Eye (tissue), 1 donor: ENCODE results near the gene EEF1AKMT1.

Experiments used
- DNase-seq: peaks from one replicate; pipeline ENCODE4 v3.0.0-alpha.2; 2015

The EEF1AKMT1 gene

GRCh38 chr13:20773194-20774080 lies at the start of gene EEF1AKMT1:
Gene EEF1AKMT1 (minus strand): TSS chr13:20773961. CDS start chr13:20757598, 16,363 bp downstream.
- peak; percentile 97 for DNase-seq

GRCh38 chr13:20823071-20823470 lies 49.3 kb upstream of the EEF1AKMT1 start:
- no peak for DNase-seq

- DNase-seq = no peak
These were observed 48.6 kb upstream of the EEF1AKMT1 start for GRCh38 chr13:20822406-20822805.

- no peak for DNase-seq
These were observed 46.0 kb upstream of the EEF1AKMT1 start for GRCh38 chr13:20819715-20820114.

GRCh38 chr13:20815464-20815863 lies 41.7 kb upstream of the EEF1AKMT1 start:
- no peak for DNase-seq

GRCh38 chr13:20814224-20814910 lies 40.6 kb upstream of the EEF1AKMT1 start:
- DNase-seq = peak; percentile 79

GRCh38 chr13:20812890-20813289 lies 39.1 kb upstream of the EEF1AKMT1 start:
- no peak for DNase-seq

GRCh38 chr13:20810808-20811207 lies 37.0 kb upstream of the EEF1AKMT1 start:
- DNase-seq = no peak

GRCh38 chr13:20808874-20809273 lies 35.1 kb upstream of the EEF1AKMT1 start:
- no peak for DNase-seq

- no peak for DNase-seq
These were observed 29.6 kb upstream of the EEF1AKMT1 start for GRCh38 chr13:20803180-20803965.

- no peak for DNase-seq
These were observed 27.9 kb upstream of the EEF1AKMT1 start for GRCh38 chr13:20801707-20802106.

- DNase-seq = no peak
These were observed 26.1 kb upstream of the EEF1AKMT1 start for GRCh38 chr13:20799726-20800416.

- DNase-seq = no peak
These were observed 24.3 kb upstream of the EEF1AKMT1 start for GRCh38 chr13:20798027-20798426.

GRCh38 chr13:20796791-20797508 lies 23.2 kb upstream of the EEF1AKMT1 start:
- peak; percentile 14 for DNase-seq

- DNase-seq = no peak
These were observed 15.9 kb upstream of the EEF1AKMT1 start for GRCh38 chr13:20789665-20790064.

GRCh38 chr13:20788312-20788711 lies 14.6 kb upstream of the EEF1AKMT1 start:
- no peak for DNase-seq

- no peak for DNase-seq
These were observed 13.4 kb upstream of the EEF1AKMT1 start for GRCh38 chr13:20787180-20787579.

GRCh38 chr13:20782116-20782708 lies 8.5 kb upstream of the EEF1AKMT1 start:
- no peak for DNase-seq

- DNase-seq = no peak
These were observed 6.6 kb upstream of the EEF1AKMT1 start for GRCh38 chr13:20780317-20780716.

GRCh38 chr13:20779405-20779804 lies 5.6 kb upstream of the EEF1AKMT1 start:
- no peak for DNase-seq

GRCh38 chr13:20778311-20778710 lies 4.5 kb upstream of the EEF1AKMT1 start:
- no peak for DNase-seq

- no peak for DNase-seq
These were observed 3.0 kb upstream of the EEF1AKMT1 start for GRCh38 chr13:20776751-20777150.
